Measurements from ENCODE around the gene MCRS1.

GRCh38 chr12:49541140-49541861 is 26.6 kb downstream of the MCRS1 start:
- TF ChIP-seq EP300 (IDR thresholded peaks at IDR 0.05): no peak
- TF ChIP-seq POLR2A (IDR thresholded peaks at IDR 0.05): no peak

Measured in upper lobe of left lung (tissue), 4 donors.